Measurements from ENCODE around the gene HIVEP3.

Gene HIVEP3

DNA sequence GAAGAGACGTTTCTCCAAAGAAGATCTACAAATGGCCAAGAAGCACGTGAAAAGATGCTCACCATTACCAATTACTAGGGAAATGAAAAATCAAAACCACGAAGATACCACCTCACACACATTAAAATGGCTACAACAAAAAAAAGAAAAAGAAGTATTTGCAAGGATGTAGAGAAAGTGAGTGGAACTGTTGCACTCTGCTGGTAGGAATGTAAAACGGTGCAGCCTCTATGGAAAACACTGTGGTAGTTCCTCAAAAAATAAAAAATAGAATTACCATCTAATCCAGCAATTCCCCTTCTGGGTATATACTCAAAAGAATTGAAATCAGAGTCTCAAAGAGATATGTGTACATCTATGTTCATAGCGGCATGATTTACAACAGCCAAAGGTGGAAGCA, 318.8 kb downstream of the HIVEP3 start:
- DNase-seq, result no peak

DNA sequence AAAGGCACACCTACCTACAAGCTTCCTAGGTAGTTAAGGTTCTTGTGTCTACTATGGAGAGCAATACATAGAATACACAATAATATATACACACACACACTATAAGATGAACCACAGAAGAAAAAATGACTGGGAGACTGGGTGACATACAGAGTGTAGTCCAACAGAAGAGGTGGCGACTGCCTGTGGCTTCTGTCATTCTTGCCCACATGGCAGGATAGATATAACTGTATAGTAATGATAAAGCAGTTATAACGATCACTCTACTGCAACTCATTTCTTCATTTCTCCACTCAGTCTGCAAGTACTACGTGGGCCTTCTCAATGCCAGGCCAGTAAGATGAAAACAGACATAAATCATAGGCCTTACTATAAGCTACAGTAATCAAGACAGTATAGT, 320.4 kb downstream of the HIVEP3 start:
- DNase-seq, result no peak

DNA sequence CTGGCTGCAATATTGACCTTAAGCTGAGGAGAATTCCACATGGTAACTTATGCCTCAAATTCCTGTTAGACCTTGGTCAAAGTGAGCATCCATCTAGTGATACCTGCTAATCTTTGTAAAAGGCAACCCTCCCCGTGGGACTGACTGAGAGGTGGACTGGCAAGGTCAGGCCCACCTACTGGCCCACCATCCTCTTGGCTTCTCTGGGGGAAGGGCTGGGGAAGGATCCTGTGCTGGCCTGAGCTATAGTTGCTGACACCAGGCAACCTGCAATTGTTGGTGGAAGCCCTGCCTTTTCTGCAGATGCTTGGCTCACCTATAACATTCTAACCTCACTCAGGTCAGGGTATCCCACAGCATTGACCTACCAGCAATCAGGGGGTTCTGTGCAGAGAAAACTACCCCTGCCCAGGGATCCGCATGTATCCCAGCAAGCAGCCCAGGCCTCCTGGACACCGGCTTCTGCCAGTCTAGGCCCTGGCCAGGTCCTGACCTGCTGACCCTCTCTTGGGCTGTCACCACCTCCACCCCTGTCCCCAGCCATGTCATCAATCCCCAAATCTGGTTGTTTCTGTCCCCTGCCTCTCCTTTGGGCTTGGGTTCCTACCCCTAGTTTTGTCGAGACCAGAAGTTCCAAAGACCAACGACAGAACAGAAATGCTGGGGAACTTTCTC, 326.1 kb downstream of the HIVEP3 start:
- no peak for DNase-seq

DNA sequence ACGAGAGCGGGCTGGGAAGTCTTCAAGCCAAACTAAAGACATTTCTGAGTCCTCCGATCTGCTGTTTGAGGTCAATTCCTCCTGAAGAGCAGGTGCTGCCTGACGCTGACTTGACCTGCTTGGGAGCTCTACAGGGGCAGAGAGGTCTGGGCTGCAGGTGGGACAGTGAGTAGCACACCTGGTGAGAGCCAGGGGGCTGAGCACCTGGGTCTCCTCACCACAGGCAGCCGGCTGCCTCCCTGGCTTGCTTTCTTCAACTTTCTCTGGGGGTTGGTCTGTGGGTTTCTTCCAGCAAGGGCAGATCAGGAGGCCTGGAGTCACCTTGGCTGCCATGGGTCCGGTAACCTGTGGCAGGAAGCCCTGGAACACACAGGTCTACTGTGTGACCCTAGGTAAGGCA, 326.8 kb downstream of the HIVEP3 start:
- no peak for DNase-seq

DNA sequence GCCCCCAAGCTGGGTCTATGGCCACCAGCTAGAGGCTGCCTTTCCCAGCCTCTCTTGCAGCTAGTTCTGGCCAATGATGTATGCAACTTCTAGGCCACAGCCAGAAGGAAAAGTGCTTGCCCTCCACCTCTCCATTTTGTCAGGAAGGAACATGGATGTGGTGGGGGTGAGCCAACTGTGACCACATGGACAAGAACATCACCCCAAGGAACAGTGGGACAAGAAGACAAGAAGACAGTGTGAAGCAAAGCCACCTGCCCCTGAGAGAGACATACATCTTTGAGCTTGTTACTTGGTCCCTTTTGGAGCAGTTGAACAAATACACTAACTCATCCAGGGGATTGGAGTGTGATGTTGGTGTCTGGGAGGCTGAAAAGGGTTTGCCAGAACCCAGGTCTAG, 328.4 kb downstream of the HIVEP3 start:
- DNase-seq, result no peak

DNA sequence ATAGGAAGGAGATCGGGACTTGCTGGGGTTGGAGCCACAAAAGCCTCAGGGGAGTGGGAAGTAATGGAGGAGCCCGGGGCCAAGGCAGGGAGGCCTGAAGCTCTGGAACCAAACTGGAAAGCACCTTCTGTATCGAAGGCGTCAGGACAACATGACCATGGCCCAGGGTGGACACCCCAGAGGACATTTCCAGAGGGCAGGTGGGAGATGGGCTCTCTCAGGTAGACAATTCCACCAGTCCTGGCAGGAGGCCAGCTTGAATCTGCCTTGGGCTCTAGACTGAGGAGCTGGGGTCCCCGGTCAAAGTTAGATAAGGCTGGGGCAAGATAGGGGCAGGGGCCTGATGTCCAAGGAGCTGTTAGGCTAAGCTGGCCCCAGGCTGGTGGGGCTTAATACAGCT, 329.3 kb downstream of the HIVEP3 start:
- DNase-seq, result no peak

DNA sequence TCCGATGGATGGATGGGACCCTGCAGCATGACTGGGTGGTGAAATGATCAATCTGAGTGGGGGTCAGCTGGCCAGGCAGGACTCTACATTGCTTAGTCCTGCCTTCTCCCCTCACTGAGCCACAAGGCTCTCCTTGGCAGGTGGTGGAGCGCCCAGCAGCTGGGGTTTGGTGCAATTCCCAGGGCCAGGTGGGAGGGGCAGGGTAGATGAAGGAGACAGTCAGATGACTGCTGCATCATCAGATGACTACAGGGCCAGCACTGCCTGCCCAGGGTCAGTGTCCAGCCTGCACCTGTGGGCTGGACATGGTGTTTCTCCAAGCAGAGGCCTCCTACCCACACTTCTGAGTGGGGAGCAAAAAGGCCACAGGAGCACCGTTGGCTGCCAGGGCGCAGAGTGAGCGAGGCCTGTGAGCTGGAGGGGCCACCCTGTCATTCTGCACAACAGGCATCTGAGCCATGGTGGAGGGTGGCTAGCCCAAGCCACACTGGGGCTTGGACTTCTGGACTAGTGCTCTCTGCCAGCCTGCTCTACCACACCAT, 330.3 kb downstream of the HIVEP3 start:
- DNase-seq, result no peak

DNA sequence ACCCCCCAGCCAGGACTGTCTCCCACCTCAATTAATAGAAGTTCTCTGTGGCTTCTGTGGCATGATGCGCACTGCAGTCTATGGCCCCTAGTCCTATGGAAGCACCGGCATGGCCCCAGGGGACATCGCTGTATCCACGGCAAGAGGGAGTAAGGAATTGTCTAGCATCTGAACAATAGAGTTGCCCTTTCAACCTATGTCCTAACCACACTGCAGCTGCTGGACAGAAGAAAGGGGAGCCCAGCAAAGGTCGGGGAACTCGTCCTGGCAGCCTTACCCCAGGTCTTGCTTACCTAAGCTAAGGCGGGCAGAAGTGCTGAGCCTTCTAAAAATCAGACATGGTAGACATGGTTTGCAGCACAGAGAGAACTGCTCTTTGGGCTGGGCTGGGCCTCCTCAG, 330.9 kb downstream of the HIVEP3 start:
- DNase-seq, result no peak

DNA sequence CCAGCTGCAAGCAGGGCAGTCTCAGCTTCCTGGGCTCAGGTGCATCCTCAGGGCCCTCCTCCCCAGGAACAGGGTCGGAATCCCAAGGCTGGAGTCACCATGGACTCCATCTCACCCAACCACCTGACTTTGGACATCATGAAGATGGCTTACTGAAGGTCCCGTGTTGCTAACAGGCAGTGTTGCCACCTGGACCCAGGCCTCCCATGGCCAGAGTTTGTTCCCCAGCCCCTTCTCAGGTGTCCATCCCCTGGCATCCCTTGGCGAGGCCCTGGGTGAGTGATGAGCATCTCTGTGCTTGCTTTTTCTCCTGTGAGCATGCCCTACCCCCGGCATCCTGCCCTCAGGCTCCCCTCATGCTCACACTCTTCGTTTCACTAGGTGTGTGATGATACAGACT, 332.5 kb downstream of the HIVEP3 start:
- DNase-seq, result no peak

DNA sequence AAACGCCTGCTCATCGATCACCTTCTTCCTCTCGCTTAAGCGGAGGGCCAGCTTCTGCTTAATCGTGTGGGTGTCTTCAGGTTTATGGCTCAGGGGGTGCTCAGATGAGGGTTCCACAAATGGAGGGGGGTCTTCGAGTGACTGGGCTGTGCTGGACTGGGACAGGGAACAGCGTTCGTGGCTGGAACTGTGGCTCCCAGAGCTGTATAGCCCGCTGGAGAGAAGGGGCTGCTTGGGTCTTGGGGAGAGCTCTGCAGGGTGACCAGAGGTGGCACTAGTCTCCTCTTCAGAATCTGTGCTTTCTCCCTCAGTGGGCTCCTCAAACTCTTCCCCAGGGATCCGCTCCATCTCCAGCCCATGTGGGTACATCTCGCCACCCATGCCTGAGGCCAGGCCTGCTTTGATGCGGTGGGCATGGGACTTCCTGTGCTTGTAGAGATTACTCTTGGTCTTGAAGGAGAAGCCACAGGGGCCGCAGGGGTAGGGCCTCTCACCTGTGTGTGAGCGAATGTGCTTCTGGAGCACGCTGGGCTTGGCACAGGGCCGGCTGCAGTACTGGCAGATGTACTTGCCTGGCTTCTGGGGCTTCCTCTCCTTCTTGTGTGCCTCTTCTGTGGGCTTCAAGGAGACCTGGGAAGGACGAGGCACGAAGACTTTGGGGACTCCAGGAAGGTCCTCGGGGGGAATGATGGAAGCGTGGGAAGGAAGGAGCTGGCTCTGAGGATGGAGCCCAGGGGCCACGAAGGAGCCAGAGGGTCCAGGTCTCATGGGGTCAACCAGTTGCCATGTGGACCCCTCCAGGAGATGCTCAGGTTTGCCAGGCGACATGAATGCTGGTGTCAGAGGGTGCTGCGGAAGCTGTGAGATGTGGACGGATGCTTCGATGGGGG, 334.8 kb downstream of the HIVEP3 start:
- no peak for DNase-seq

DNA sequence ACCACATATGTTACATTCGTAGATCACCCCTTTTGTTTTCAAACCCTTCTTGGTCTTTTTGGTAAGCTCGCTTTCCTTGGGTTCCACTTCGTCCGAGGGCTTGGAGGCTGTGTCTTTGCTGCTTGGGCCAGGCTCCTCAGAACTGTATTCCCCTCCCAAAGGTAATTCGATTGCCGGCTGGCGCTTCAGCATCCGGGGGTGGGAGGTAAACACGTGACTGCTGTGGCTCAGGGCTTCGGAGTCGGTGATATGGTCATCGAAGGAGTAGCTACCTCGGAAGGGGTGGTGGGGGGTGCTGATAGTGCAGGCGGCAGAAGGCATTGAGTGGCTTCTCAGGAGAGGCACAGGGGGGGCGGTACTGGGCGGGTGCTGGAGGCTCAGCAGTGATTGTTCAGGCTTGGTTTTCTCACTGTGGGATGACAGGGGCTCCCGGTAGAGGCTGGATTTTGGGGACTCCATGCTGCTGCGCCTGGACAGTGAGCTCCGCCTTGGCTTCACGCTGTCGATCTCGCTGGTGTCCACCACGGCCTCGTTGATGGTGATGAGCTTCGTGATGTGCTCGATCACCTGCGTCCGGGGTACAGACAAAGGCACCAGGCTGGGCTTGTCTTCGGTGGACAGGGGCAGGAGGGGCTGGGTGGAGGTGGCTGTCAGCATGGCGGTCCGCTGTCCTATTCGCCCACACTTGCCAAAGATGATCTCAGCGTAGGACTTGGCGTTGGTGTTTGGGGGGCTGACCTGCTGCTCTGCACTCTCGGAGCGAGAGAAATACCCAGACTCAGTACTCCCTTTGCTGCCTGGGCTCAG, 335.7 kb downstream of the HIVEP3 start:
- no peak for DNase-seq

DNA sequence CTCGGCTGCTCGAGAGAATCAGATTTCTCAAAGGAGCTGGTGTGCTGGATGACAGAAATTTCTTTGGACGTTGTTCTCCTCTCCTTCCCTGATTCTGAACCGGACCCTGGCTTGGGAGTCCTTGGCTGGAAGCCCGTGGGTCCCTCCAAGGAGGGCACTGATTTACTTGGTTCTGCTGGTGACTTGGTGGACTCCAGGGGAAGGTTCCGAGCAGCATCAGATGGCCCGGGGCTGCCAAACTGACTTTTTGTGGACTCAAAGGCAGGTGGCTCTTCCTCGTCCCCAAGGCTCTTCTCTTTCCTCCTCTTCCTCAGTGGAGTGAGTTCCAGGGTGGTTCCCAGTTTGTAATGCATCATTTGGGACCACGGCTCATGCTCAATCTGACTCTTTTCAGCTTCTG, 336.4 kb downstream of the HIVEP3 start:
- no peak for DNase-seq

DNA sequence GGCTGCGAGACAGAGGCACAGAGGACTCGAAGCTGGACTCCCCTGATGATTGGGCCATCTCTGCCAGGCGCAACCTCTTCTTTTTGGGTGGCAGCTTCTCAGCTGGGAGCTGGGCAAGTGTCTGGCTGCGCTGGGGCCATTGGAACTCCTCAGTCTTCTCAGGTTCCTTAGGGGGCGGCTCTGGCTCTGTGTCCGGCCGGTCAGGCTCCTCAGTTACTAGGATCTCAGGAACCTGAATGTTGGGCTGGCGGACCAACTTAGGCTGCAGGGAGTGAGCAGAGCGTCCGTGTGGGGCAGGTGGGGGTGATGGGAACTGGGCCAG, 336.8 kb downstream of the HIVEP3 start:
- no peak for DNase-seq

DNA sequence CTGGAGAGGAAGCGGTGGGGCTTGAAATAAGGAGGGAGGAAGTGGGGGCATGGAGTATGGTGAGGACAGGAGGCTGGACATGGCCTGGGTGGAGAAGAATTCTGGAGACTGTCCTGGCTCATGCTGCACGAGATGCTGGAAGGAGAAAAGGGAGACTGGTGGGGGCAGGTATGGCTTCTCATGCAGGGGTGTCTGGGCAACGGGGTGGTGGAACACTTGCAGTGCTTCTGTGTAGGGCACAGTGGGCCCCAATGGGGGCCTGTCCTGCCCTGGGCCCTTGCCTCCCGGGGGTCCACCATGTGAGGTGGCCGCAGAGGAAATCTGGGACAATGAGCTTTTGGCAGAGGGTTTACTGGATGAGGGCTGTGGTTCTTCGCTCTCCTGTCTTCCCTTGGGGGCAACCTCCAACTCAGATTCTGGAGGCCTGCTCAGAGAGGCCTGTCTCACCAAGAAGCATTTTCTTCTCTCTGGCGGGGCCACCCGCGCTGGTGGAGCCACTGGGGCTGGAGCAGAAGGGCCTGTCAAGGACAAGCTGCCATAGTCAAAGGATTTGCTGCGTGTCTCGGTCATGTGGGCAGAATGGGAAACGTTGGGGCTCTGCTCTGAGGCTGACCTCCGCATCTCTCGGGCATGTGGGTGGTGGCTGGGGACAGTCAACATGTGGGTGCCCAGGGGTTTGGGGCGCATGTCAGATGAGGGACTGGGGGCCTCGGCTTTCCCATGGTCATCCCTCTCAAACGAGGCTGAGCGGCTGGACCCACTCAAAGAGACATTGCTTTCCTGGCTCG, 337.3 kb downstream of the HIVEP3 start:
- no peak for DNase-seq

DNA sequence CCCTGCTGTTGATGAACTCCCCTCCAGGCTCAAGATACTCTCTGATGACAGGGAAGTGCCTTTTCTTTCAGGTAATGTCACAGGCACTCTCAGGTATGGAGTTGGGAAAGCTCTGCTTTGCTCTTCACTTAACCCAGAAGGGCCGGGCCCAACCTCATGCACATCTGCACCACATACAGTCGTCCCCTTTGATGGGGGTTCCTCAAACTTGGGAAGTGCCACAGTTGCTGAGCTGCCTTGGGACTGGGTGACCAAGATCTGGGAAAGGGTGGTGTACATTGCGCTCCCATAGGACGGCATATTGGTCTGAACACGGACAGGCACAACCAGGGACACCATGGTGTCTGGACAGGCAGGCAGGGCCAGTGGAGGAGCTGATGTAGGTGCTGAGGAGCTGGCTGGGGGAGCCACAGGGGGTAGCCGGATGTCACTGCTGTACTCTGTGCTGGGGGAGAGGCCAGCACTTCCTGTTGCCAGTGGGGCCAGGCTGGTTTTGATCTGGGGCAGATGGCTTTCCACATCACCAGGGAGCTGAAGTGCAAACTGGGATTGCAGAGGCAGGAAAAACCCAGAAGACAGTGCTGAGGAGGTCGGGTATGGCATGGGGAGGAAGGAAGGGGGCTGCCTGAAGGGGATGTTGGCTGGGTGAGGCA, 338.1 kb downstream of the HIVEP3 start:
- no peak for DNase-seq

DNA sequence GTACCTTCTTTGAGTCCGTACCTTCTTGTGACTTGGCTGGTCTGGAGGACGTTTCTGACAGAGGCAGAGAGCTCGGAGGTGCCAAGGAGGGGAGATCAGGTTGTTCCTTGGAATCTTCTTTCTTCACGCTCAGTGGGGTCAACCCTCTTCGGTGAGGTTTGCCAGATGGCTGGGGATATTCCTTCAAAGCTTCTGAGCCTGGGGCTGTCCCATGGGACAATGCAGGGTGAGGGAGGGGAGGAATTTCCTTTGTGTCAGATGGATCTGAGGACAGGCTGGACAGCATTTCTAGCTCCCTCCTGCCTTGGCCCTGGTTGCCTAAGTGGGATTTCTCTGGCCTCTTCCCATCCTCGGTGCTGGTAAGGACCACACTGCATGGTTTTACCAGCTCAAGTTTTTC, 338.7 kb downstream of the HIVEP3 start:
- DNase-seq, result no peak

DNA sequence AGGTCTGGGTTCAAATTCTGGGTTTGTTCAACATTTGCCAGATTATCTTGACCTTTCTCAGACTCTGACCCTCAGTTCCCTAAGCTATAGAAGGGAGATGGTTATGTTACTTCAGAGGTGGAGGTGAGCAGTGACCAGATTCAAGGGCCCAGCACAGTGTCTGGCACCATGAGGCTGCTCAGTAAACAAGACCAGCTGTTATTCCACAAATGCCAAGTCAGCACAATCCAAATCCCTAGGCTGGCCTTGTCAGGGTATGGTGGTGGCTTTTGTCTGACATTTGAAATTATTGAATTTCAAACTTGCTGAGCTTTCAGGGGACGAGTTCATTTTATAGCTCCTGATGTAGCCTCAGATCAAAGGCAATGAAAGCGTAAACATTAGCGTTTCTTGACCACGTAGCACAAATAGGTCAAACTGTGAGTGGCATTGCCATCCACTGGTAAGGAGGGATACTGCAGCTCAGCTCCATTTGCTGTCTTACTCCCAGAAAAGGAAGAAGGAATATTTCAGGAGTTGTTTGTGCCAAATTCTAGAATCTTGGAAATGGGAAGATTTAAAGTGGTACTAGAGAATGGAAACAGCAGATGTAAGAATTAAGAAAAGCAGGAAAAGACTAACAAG, 339.9 kb downstream of the HIVEP3 start:
- no peak for DNase-seq

DNA sequence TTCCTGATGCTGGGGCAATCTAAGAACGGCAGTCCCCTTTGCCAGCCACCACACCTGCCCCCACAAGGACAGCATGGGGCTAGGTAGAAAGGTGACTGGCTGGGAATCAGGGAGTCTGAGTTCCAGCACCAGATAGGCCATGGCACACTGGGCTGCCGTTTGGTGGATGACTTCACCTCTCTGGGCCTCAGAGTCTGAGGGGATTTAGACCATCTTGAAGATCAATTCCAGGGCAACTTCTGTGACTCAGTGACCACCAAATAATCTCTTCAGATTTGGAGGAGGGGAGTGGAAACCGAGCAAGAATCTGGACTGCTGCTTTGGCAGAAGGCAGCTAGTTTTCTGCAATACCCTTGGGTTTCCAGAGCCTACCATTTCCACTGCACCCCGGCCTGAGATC, 342.1 kb downstream of the HIVEP3 start:
- DNase-seq, result no peak

DNA sequence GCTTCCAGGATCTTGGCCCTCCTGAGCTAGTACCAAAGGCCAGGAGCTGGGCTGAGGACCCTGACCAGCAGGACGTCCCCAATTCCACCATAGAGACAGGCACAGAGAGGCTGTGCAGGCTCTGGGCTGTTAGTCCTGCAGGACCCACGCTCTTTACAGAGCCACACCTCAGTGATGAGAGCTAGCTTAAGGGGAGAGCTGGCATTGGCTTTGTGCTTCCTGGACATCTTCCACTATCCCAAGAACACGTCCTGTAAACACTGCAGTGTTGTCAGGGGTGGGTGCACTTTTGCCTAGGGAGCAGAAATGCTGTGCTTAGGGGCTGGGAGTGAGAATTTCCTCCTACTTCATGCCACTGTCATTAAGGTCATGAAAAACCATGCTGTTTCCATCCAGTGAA, 342.5 kb downstream of the HIVEP3 start:
- no peak for DNase-seq

DNA sequence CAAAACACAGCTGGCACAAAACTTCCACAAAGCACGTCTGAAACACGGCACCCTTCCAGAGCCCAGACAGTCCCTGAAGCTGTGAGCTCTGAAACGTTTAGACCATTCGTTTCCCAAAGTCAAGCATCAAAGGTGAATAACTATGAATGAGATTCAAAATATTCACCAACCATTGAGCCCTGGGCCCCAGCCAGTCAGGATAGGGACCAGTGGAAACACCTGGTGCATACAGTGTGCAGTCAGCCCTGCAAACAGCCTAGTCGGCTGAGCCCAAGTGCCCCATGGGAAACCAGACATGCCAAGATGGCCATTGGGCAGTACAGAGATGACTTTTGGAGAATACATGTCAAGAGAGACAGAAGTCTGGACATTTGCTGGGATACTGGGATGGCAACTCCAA, 343.9 kb downstream of the HIVEP3 start:
- DNase-seq, result no peak

DNA sequence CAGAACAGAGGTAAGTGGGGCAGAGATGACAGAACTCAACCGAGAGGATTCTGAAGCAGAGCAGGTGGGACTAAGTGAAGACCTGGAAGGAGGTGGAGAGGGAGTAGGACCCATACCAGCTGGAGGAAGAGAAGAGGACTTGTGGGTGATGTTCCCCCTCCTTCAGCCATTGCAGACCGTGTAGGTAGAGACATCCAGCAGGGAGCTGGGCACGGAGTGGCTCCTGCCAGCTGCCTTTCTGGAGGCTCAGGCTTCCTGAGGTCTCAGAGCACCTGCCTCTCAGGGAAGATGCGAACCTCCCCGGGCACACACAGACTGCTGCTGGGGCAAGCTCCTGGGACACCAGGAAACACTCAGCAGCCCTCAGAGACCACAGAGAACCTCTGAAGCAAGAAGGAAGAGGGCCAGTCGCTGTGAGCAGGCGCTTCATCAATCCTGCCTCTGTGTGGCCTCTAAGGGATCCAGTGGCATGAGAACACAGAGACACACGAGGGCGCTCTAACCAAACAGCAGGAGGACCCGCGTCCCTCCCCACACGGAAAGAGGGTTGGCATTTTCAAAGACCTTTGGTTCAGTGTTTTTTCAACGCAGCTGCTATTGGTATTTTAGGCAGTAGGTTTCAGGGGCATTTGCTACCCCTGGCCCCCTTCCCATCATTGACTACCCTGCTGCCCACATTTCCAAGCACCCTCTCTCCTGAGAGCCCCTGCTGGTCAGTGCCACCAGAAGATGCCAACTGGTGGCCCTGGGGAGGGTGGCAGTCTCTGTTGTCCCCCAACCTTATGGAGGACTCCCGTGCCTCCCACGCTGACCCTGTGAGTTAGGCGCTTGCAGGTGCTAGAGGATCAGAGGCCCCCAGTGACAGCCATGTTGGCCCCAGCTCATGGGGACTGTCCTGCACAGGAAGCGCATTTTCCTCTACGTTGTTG, 344.7 kb downstream of the HIVEP3 start:
- peak; percentile 54 for DNase-seq
